LHCN-M2 (cell line): ENCODE data around the gene FAM153A. TPM values are rescaled to one million over a fixed set of nuclear protein-coding genes. Genes with fewer than 3 reads are reported as not detected.
A peak's percentile ranks its signal among the peaks of the same experiment; 100 is the strongest.
"Not testable (repeated sequence)": the region's sequence is repeated elsewhere in the genome, so short reads cannot be mapped to it uniquely, and the experiment has no call there.

Source experiments
- DNase-seq: peaks from one replicate; pipeline ENCODE4 v3.0.0-alpha.2; 2012; ENCODE audit warnings: low read depth
- polyA plus RNA-seq: library from polyadenylated mRNA; unstranded; fragments of >200 nt; gene quantifications from one replicate; pipeline ENCODE4 v1.2.1, GENCODE V29; 2012; ENCODE audit warnings: missing spikeins
- total RNA-seq: library from RNA; depleted of rRNA; stranded (reverse); fragments of >200 nt; gene quantifications from 2 replicates; pipeline ENCODE4 v1.2.3, GENCODE V29; 2014; rRNA removed

FAM153A gene
- not detected in 2 replicates for total RNA-seq
- not detected for polyA plus RNA-seq

DNA sequence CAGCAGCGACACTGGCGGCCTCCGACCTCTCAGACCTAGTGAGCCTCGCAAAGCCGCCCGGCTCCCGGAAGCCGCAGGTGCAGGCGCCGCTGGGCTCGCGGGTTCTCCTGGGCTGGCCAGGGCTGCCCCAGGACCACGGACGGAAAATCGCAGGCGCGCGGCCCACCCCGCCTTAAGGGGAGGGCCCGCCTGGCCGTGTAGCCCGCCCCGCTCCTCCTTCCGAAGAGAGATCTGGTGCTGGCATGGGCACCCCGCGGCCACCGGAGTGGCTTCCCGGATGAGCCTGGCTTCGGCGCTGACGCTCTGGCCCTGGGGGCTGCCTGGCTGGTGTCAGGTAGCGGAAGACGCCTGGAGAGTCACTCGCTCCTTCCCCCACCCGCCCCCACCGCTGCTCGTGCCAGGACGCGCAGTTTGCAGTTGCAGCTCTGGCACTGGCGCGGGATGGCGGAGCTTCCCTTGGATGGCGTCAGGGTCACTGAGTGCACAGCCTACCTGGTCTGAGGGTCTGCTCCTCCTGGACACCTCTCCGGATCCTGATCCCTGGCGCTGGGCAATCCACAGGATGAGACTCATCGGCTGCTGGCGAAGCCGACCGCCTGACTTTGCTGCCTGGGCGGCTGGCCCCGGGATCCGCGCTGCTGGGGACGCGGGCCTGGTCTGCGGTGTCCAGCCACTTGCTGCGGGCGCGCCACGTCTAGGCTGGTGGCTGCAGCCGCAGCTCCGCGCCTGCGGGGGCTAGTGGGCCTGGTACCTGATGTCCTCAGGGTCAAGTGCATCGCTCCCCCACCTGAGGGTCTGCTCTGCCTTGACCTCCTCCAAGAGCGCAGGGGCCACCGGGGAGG lies at the start of gene FAM153A:
Gene FAM153A, minus strand, starts transcription at position 108 of the 842 bp plus-strand sequence.
- DNase-seq = not testable (repeated sequence)

DNA sequence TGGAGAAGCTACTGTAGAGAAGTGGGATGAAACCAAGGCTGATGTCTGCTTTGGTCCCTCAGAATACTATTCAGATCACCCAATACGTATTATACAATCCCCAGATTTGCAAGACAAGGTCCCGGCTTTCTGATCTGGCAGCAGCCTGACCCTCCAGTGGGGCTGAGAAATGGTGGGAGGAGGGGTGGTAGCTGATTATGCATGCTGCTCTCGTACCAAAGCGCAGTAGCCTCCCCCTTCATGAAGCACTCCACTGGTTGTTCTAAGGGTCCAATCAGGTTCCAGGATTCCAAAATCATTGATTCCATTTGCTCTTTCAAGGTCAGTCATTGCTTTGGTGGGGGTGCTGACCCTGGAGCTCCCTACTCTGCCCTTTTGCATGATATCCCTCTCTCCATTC lies 49.6 kb upstream of the FAM153A start:
- not testable (repeated sequence) for DNase-seq

DNA sequence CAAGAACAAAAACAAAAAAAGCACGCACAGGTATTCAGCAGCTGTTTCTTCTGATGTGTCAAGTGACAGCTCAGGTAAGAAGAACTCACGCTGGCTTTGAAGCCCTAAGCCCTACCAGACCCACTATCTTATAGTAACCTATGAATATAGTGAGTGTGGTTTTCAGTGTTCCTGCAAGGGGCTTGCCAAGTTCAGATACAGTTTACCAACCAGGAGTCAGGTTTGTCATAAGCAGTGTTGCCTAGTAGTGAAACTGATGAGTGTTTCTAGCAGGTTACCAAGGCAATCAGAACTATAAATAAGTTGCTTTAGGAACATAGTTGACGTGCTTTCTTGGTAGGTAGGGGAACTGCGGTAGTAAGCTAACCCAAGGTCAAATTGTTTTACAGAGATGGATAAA lies 43.4 kb upstream of the FAM153A start:
- DNase-seq = not testable (repeated sequence)

GRCh38 chr5:177824776-177825175 lies 42.1 kb upstream of the FAM153A start:
- DNase-seq = not testable (repeated sequence)

- DNase-seq = not testable (repeated sequence)
Measured at GRCh38 chr5:177822489-177822888, 39.8 kb upstream of the FAM153A start.

DNA sequence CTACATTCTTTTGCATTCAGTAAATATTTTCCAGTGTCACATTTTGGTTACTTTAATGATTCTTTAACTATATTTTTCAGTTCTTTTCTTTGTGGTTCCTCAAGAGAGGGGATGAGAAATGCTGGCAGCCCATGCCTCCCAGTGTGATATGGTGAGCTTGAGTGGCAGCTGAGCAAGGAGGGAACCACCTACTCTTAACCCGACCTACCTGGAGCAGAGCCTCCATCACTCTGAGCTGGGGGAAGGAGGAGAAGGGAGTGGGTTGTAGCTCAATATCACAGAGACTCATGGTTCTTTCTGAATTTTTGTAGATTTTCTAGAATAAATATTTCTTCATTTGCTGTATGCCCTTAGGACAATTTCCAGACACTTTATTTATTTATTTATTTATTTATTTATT lies 37.0 kb upstream of the FAM153A start:
- DNase-seq = not testable (repeated sequence)

- not testable (repeated sequence) for DNase-seq
Measured at GRCh38 chr5:177812814-177813425, 30.2 kb upstream of the FAM153A start.

- not testable (repeated sequence) for DNase-seq
Measured at GRCh38 chr5:177812160-177812743, 29.6 kb upstream of the FAM153A start.

- not testable (repeated sequence) for DNase-seq
Measured at GRCh38 chr5:177809209-177809913, 26.7 kb upstream of the FAM153A start.

DNA sequence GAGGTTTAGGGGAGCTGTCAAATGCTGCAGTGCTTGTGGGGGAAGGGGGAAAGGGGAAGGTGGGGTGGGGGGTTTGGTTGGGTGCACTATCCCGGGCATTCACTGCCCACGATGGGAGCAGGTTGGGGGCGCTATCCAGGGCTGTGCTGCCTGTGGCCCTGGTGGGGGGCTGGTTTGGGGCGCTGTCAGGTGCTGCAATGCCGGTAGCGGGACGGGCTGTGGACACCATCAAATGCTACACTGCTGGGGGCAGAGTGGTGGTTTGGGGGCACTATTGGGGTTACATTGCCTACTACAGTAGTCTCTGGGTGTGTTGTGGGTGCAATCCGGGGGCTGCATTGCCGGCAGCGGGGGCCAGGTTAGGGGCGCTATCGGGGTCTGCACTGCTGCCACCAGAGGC lies 25.7 kb upstream of the FAM153A start:
- DNase-seq = not testable (repeated sequence)

DNA sequence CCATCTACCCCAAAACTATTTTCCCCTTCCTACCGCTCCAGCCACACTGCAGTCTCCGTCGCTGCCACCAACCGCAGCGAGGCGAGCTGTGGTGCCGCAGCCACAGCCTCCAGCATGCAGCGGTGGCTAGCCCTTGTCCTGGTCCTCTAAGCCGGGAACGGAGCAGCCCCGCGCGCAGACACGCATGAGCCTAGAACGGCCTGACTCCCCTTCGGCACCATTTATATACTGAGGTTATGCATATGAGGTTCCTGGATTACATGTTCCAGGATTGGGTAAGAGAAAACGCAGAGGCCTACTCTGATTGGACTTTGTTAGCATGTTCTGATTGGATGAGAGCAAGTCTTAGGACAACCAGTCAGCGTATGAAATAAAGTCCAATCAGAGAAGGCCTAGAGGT lies 24.6 kb upstream of the FAM153A start:
- not testable (repeated sequence) for DNase-seq

GRCh38 chr5:177801427-177801826 lies 18.7 kb upstream of the FAM153A start:
- DNase-seq = not testable (repeated sequence)

DNA sequence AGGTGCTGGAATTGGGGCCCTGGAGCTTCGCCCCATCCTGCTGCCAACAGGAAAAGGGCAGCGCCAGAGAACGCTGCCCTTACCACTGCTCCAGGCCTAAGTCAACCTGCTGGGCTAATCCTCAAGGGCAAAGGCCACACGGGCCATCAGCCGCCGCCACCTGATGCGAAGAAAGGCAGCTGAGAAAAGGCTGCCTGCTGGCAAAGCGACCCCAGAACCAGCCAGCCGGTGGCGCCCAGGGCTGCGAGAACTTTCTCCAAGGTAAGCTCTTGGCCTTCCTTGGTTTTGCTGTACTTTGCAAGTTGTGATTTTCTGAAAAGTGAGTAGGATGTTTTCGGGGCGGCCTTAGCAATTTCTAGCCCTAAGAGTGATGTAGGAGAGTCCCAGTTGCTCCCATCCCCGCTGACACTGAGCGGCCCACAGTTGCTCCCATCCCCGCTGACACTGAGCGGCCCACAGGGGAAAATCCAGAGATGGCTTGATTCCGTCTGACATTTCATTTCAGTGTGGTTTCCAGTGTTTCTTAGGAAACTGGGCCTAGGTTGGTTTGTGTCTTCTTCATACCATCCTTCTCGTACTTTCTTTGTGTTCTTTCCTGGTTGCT lies 15.6 kb upstream of the FAM153A start:
- not testable (repeated sequence) for DNase-seq

- not testable (repeated sequence) for DNase-seq
Measured at GRCh38 chr5:177793272-177793671, 10.6 kb upstream of the FAM153A start.

- DNase-seq = not testable (repeated sequence)
Measured at GRCh38 chr5:177791649-177792048, 8.9 kb upstream of the FAM153A start.

DNA sequence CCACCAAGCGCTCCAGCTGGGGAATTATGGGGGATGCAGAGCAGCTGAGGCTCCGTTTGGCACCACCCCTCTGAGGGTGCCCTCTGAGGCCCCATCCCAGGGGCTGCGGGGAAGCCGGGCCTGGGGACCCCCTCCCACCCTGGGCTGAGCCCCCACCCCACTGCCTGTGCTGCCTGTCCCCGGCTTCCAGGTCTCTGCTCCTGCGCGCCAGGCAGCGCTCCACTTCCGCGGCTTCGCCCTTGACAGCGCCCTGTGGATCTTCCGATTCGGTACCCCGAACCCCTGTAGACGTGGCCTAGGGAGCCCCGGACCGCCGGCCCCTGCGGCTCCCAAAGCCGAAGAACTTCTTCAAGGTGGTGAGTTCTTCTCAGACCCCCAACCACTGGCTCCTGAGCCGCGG lies 530 bp downstream of the FAM153A start:
- DNase-seq = not testable (repeated sequence)

DNA sequence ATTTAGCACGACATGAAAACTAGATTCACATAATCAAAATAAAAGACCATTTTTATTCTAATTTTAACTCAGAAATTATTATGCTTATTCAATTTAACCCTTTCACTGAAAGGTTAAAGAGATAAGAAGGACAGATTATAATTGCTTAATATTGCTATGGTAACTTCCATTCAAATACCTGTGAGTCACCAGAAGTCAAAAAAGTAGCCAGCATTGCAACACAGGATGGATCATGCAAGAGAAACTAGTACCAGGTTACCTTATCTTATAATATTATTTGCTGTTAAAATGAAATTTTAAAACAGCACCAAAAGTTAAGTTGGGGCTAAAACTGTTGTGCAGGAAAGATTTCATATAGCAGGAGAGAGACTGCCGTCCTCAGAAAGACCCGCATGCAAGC lies 11.5 kb downstream of the FAM153A start:
- not testable (repeated sequence) for DNase-seq

DNA sequence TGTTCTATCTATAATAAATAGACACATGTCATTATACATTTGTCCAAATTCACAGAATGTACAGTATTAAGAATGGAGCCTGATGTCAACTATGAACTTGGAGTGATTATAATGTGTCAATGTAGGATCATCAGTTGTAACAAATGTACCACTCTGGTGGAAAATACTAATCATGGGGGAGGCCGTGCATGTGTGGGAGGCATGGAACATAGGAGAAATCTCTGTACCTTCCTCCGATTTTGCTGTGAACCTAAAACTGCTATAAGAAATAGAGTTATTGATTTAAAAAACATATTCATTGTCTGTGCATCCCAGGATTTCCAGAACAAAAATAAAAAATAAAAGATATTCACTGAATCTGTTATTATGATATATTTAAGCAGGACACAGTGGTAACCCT lies 12.1 kb downstream of the FAM153A start:
- DNase-seq = not testable (repeated sequence)

DNA sequence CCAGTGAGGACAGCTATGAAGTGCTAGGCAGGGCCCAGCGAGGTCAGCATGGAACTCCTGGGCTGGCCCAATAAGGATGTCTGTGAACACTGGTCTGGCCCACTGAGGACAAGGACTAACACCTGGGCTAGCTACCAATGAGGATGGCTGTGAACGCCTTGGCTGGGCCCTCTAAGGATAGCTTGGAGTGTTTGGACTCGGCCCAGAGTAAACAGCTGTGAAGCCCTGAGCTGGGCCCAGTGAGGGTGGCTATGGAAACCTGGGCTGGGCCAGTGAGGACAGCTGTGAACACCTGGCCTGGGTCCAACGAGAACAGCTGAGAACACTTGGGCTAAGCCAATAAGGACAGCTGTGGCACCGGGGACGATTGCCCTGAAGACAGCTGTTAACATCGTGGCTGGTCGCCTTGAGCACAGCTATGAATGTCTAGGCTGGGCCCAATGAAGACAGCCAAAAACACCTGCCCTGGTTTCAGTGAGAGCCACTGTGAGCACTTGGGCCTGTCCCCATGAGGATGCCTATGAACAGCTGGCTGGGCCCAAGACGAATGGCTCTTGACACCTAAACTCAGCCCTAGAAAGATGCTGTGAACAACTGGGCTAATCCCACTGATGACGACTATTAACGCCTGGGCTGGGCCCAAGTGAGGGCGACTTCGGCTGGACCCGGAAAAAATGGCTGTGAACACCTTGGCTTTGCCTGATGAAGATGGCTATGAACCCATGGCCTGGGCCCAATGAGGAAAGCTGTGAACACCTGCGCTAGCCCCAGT lies 18.8 kb downstream of the FAM153A start:
- DNase-seq = peak; percentile 60

- not testable (repeated sequence) for DNase-seq
Measured at GRCh38 chr5:177760954-177761353, 21.7 kb downstream of the FAM153A start.
